ENCODE data around the gene ARHGEF6.

Gene ARHGEF6

GRCh38 chrX:136691028-136691809, 89.5 kb downstream of the ARHGEF6 start:
- Histone ChIP-seq H3F3A (ENCODE audit: low read depth) (peaks cover 7% of the 10 kb centered on the region; the same call in 1 of the 2 replicates), H3K4me2 (ENCODE audit: low read depth, low read length, poor library complexity, severe bottlenecking) (peak overlapping the region; percentile 69), H3K4me1 (ENCODE audit: insufficient read depth, low read length, poor library complexity, severe bottlenecking) (peaks cover 37% of the 10 kb centered on the region), H3K36me3 (ENCODE audit: insufficient read depth, low read length) (peaks cover 12% of the 10 kb centered on the region; the same call in 1 of the 2 replicates), H3K9me3 (ENCODE audit: insufficient read depth, low read depth, low read length) (no peaks in the 10 kb centered on the region), H3K4me3 (ENCODE audit: low read length, poor library complexity, severe bottlenecking) (no peak overlapping the region), H3K27me3 (ENCODE audit: insufficient read depth, low read length, poor library complexity, severe bottlenecking) (no peaks in the 10 kb centered on the region), H3K9ac (ENCODE audit: low read depth, low read length, poor library complexity, severe bottlenecking) (no peak overlapping the region), H3K9me2 (replicated peaks; ENCODE audit: low read depth, low read length) (no peaks in the 10 kb centered on the region), H4K20me1 (ENCODE audit: insufficient read depth, low read length, poor library complexity, severe bottlenecking) (no peaks in the 10 kb centered on the region), H2AFZ (ENCODE audit: low read length) (no peak overlapping the region), H3K79me2 (ENCODE audit: insufficient read depth, low read length) (no peaks in the 10 kb centered on the region)
- TF ChIP-seq CTCF (conservative IDR thresholded peaks at IDR 0.05; ENCODE audit: low read length) (no peak), EZH2phosphoT487 (IDR thresholded peaks at IDR 0.05; ENCODE audit: borderline replicate concordance) (peak; percentile 43; the same call in 1 of the 2 replicates)

DNA sequence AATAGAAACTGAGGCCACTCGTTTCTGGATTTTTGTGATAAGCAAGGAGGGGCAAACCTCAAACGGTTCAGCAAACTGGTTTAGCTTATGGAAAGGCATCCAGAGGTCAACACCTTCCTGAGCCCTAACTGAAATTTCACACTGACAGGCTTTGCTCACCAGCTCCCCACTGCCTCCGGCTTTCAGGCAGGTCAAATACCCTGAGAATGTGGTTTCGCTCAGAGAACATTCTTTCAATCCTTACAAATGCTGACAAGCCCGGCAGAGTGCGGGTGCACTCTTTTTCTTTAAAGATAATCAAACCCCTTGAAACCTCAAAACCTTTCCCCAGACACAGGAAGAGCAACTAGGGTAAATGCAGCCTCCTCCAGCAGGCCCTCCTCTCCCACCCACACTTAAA, 91.3 kb downstream of the ARHGEF6 start:
- Histone ChIP-seq H3K9ac (ENCODE audit: low read depth, low read length, poor library complexity, severe bottlenecking) (peak overlapping the region; percentile 26), H3K79me2 (ENCODE audit: insufficient read depth, low read length) (no peaks in the 10 kb centered on the region), H3F3A (ENCODE audit: low read depth) (peaks cover 7% of the 10 kb centered on the region; the same call in 1 of the 2 replicates), H3K4me2 (ENCODE audit: low read depth, low read length, poor library complexity, severe bottlenecking) (peak overlapping the region; percentile 69), H3K9me3 (ENCODE audit: insufficient read depth, low read depth, low read length) (no peaks in the 10 kb centered on the region), H4K20me1 (ENCODE audit: insufficient read depth, low read length, poor library complexity, severe bottlenecking) (no peaks in the 10 kb centered on the region), H3K9me2 (replicated peaks; ENCODE audit: low read depth, low read length) (no peaks in the 10 kb centered on the region), H3K36me3 (ENCODE audit: insufficient read depth, low read length) (peaks cover 25% of the 10 kb centered on the region; the same call in 1 of the 2 replicates), H3K4me3 (ENCODE audit: low read length, poor library complexity, severe bottlenecking) (peak overlapping the region; percentile 47), H3K4me1 (ENCODE audit: insufficient read depth, low read length, poor library complexity, severe bottlenecking) (peaks cover 37% of the 10 kb centered on the region), H2AFZ (ENCODE audit: low read length) (no peak overlapping the region), H3K27me3 (ENCODE audit: insufficient read depth, low read length, poor library complexity, severe bottlenecking) (no peaks in the 10 kb centered on the region)
- TF ChIP-seq EZH2phosphoT487 (IDR thresholded peaks at IDR 0.05; ENCODE audit: borderline replicate concordance) (no peak), CTCF (conservative IDR thresholded peaks at IDR 0.05; ENCODE audit: low read length) (no peak)

GRCh38 chrX:136687457-136687856, 93.3 kb downstream of the ARHGEF6 start:
- Histone ChIP-seq H3K9me3 (ENCODE audit: insufficient read depth, low read depth, low read length) (no peaks in the 10 kb centered on the region), H3K9ac (ENCODE audit: low read depth, low read length, poor library complexity, severe bottlenecking) (no peak overlapping the region), H4K20me1 (ENCODE audit: insufficient read depth, low read length, poor library complexity, severe bottlenecking) (no peaks in the 10 kb centered on the region), H3K36me3 (ENCODE audit: insufficient read depth, low read length) (peaks cover 35% of the 10 kb centered on the region; the same call in 1 of the 2 replicates), H3K4me3 (ENCODE audit: low read length, poor library complexity, severe bottlenecking) (no peak overlapping the region), H2AFZ (ENCODE audit: low read length) (no peak overlapping the region), H3K9me2 (replicated peaks; ENCODE audit: low read depth, low read length) (no peaks in the 10 kb centered on the region), H3K27me3 (ENCODE audit: insufficient read depth, low read length, poor library complexity, severe bottlenecking) (no peaks in the 10 kb centered on the region), H3K79me2 (ENCODE audit: insufficient read depth, low read length) (no peaks in the 10 kb centered on the region), H3F3A (ENCODE audit: low read depth) (peaks cover 7% of the 10 kb centered on the region; the same call in 1 of the 2 replicates), H3K4me2 (ENCODE audit: low read depth, low read length, poor library complexity, severe bottlenecking) (no peak overlapping the region), H3K4me1 (ENCODE audit: insufficient read depth, low read length, poor library complexity, severe bottlenecking) (peaks cover 36% of the 10 kb centered on the region)
- no peak for TF ChIP-seq CTCF (conservative IDR thresholded peaks at IDR 0.05; ENCODE audit: low read length)
- TF ChIP-seq EZH2phosphoT487 (IDR thresholded peaks at IDR 0.05; ENCODE audit: borderline replicate concordance) = no peak

All from Loucy (cell line).